ENCODE results near the gene RPL13. TPM values are rescaled to one million over a fixed set of nuclear protein-coding genes. Genes with fewer than 3 reads are reported as not detected.

Gene RPL13
- total RNA-seq, 4 donors from 2014 or later, result 2,408 to 5,801 (median 4,379) TPM

DNA sequence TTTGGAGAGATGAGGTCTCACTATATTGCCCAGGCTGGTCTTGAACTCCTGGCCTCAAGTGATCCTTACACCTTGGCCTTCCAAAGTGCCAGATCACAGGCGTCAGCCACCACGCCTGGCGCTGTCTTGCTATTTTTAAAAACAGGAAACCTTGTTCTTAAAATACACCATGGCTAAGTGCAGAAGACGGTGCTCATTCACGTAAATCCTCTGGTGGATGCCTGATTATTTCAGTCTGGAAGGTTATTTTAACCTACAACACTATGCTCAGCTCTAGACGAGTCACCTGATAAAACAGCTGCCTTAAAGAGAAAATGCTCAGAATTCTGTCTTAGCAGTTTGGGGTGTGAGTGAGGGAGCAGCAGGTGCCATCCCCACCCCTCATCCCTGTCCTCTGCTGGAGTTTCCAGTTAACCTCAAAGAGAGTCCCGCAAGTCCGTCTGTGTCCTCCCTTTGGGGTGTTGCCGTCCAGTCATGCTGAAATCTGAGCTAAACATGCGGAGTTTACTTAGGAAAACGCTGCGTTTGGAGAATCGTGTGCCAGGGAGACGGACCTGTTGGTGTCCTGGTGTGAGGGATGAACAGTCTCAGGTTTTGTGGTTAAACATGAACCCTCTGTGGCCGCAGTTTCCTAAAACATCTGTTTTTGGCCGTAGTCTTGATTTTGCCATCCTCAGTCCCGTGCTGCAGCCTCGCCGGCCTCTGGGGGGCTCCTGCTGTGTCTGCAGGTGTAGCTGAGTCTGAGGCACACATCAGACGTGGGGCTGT lies 35.2 kb upstream of the RPL13 start:
- TF ChIP-seq, protein P1, sequence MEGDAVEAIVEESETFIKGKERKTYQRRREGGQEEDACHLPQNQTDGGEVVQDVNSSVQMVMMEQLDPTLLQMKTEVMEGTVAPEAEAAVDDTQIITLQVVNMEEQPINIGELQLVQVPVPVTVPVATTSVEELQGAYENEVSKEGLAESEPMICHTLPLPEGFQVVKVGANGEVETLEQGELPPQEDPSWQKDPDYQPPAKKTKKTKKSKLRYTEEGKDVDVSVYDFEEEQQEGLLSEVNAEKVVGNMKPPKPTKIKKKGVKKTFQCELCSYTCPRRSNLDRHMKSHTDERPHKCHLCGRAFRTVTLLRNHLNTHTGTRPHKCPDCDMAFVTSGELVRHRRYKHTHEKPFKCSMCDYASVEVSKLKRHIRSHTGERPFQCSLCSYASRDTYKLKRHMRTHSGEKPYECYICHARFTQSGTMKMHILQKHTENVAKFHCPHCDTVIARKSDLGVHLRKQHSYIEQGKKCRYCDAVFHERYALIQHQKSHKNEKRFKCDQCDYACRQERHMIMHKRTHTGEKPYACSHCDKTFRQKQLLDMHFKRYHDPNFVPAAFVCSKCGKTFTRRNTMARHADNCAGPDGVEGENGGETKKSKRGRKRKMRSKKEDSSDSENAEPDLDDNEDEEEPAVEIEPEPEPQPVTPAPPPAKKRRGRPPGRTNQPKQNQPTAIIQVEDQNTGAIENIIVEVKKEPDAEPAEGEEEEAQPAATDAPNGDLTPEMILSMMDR (IDR thresholded peaks at IDR 0.05; ENCODE audit: low read depth), result no peak

DNA sequence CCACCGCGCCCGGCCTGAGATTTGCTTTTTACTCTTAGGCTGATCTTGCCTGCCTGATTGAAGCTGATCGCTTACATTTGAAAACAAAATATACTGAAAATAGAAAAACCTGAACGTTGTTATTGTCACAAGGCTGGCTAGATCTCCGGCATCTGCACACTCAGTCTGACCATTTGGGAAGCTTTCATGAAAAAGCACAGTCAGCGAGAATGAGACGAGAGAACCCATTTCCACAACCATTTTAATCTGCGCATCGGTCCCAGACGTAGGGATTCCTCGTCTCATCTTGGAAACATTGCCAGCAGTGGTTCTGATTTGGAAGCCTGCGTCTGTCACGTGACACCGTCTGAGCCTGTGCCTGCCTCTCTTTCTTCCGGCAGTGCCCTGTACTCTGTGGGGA lies 31.4 kb upstream of the RPL13 start:
- TF ChIP-seq, protein P1 (IDR thresholded peaks at IDR 0.05; ENCODE audit: low read depth), result no peak

DNA sequence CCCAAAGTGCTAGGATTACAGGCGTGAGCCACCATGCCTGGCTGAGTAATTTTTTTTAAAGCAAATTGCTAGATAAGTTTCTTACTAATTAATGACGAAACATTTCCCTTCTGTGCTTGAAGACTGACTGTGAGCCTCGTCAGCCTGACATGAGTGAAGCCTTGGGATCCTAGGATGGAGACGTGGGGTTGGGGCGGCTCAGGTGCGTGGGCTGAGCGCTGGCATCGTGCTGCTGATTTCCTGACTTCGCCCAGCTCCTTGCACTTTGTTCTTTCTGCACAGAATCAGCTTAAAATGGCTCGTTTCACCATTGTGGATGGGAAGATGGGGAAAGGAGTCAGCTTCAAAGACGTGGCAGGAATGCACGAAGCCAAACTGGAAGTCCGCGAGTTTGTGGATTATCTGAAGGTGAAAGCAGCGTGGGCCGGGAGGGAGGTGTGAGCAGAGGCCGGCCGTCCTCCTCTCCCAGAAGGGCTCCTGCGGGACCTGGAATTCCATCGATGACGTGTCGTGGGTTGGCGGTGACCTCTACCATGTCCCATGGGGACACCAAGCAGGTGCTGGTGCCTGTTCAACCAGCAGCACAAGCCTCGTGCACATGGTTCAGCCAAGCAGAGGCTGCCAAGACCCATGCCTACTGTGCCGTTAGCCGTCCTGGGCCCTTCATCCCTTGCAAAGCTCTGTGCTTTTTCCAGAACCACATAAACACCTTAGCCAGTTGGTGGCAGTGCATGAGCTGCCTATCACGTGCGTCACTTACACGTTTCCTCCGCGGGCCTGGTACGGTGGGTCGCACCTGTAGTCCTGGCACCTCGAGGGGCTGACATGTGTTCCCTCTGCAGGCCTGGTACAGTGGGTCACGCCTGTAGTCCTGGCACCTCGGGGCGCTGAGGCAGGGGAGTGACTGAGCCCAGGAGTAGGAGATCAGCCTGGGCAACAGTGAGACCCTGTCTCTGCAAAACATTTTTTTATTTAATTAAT lies 29.8 kb upstream of the RPL13 start:
- TF ChIP-seq, protein P1 (IDR thresholded peaks at IDR 0.05; ENCODE audit: low read depth), result no peak

DNA sequence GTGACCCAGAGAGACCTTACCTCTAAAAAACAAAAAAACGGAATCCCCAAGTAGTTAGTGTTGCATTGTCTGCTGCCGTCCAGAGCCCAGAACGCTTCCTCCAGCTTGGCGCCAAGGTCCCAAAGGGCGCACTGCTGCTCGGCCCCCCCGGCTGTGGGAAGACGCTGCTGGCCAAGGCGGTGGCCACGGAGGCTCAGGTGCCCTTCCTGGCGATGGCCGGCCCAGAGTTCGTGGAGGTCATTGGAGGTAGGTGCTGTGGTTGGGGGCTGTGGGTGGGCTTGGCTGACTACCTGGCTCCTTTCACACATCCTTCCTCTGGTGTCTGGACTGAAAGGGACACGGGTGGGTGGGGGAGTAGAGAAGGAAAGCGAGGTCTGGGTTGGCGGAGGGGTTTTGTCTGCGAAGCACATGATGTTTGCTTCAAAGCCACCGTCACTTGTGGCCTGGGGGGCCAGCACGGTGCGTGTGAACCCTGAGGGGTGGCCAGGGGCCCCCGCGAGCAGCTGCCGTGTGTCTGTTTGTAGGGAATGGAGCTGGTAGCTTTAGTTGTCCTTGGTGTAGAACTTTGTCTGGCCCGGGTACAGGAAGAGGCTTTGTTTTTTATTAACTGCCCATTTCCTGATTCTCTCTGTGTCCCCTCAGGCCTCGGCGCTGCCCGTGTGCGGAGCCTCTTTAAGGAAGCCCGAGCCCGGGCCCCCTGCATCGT lies 28.5 kb upstream of the RPL13 start:
- TF ChIP-seq, protein P1 (IDR thresholded peaks at IDR 0.05; ENCODE audit: low read depth), result no peak

DNA sequence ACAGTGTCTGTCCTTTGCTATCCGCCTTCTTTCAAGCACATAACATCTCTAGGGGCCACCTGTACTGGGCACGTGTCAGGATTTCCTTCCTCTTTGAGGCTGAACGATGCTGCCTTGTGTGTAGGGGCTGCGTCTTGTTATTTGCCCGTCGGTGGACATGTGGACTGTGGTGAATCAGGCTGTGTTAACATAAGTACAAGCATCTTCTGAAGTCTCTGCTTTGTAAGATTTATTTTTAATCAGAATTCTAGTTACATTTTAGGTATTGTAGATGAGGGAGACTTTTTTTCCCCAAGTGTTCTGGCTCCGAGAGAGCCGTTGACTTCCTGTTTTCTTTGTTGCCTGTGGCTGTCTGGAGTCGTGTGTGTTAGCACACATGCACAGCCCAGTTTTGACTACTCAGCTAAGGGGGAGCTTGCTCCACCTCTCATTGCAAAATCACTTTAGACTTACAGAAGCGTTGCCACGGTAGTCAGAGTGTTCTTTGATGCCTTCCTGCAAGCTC lies 26.2 kb upstream of the RPL13 start:
- TF ChIP-seq, protein P1 (IDR thresholded peaks at IDR 0.05; ENCODE audit: low read depth), result no peak

DNA sequence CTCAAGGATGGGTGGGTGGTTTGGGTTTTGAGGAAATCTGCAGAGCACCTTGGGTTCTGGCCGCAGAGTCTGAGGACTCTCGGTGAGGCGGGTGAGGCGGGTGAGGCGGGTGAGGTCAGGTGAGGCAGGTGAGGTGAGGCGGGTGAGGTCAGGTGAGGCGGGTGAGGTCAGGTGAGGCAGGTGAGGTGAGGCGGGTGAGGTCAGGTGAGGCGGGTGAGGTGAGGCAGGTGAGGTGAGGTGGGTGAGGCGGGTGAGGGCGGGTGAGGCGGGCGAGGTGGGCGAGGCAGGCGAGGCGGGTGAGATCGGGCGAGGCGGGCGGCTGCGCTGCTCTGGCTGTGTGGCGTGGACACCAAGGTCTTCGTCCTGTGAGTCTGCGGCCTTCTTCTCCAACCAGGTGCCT lies 24.1 kb upstream of the RPL13 start:
- TF ChIP-seq, protein P1 (IDR thresholded peaks at IDR 0.05; ENCODE audit: low read depth), result no peak
